HepG2 (cell line): ENCODE measurements around the gene NPAS2. TPM values are rescaled to one million over a fixed set of nuclear protein-coding genes. Genes with fewer than 3 reads are reported as not detected.

Source experiments
- ARID2 ChIP-seq: sonication (generic); formaldehyde crosslinking; IDR thresholded peaks from 2 replicates; pipeline ENCODE4 v1.8.1; 2022; ENCODE audit warnings: mild to moderate bottlenecking, missing genetic modification reagents, borderline replicate concordance
- ATAD3A ChIP-seq: sonication (generic); formaldehyde crosslinking; IDR thresholded peaks from 2 replicates; pipeline ENCODE4 v1.4.0; 2020; ENCODE audit warnings: missing genetic modification reagents
- EHMT2 ChIP-seq: fragments of 200-600 bp; sonication (generic); IDR thresholded peaks from 2 replicates; pipeline ENCODE4 v1.7.0; 2017; ENCODE audit warnings: antibody characterized with exemption, low read depth, low read length, borderline replicate concordance
- ISX ChIP-seq: sonication (generic); formaldehyde crosslinking; conservative IDR thresholded peaks from 2 replicates; pipeline ENCODE4 v1.5.0; 2020; ENCODE audit warnings: missing genetic modification reagents
- JUN ChIP-seq: sonication (generic); formaldehyde crosslinking; IDR thresholded peaks from 2 replicates; pipeline ENCODE4 v1.4.0; 2020; ENCODE audit warnings: mild to moderate bottlenecking, missing genetic modification reagents
- NBN ChIP-seq: fragments of 450-650 bp; conservative IDR thresholded peaks from 2 replicates; pipeline ENCODE4 v1.6.1; 2017
- NONO ChIP-seq, 2 experiments: fragments of 450-650 bp in 1 of 2; sonication (generic) in 1 of 2; formaldehyde crosslinking in 1 of 2; IDR thresholded peaks in 1 of 2; conservative IDR thresholded peaks in 1 of 2; 2 replicates each; pipeline versions ENCODE4 v1.6.1 to v1.8.0; 2017 to 2022; ENCODE audit warnings: mild to moderate bottlenecking in 1 of 2, missing genetic modification reagents in 1 of 2, moderate library complexity in 1 of 2
- SATB2 ChIP-seq: sonication (generic); formaldehyde crosslinking; IDR thresholded peaks from 2 replicates; pipeline ENCODE4 v1.5.0; 2020; ENCODE audit warnings: missing genetic modification reagents
- SRY ChIP-seq: sonication (generic); formaldehyde crosslinking; IDR thresholded peaks from 2 replicates; pipeline ENCODE4 v1.8.0; 2022; ENCODE audit warnings: mild to moderate bottlenecking, missing genetic modification reagents
- ZNF234 ChIP-seq: sonication (generic); formaldehyde crosslinking; conservative IDR thresholded peaks from 2 replicates; pipeline ENCODE4 v1.5.1; 2020; ENCODE audit warnings: mild to moderate bottlenecking, missing genetic modification reagents
- polyA plus RNA-seq, 8 experiments: library from polyadenylated mRNA; depleted of rRNA in 3 of 8; stranded (reverse) in 7 of 8; unstranded in 1 of 8; fragments of >200 nt; fragmentation: Illumina TruSeq in 4 of 8; extraction: Trizol in 4 of 8; gene quantifications; 2 replicates each; pipeline versions ENCODE4 v1.2.1 to v1.2.3, GENCODE V29; 2011 to 2016; ENCODE audit warnings: low read depth in 4 of 8, missing spikeins in 1 of 8, mixed read lengths in 1 of 8; ENCODE audit not compliant: insufficient read depth in 1 of 8
- total RNA-seq, 5 experiments: library from RNA; depleted of rRNA; stranded (reverse); fragments of >200 nt; fragmentation: Illumina TruSeq; extraction: Trizol; gene quantifications; 2 replicates each; pipeline ENCODE4 v1.2.3, GENCODE V29; 2016; ENCODE audit warnings: low read depth in 1 of 5
- TF ChIP-seq, protein P1 (sequence below): sonication (generic); formaldehyde crosslinking; IDR thresholded peaks from 2 replicates; pipeline ENCODE4 v1.8.0; 2022; ENCODE audit warnings: low read depth, missing genetic modification reagents
- TF ChIP-seq, protein P2 (sequence below): sonication (generic); formaldehyde crosslinking; IDR thresholded peaks from 2 replicates; pipeline ENCODE4 v1.9.0; 2021; ENCODE audit warnings: missing genetic modification reagents, borderline replicate concordance
- TF ChIP-seq, protein P3 (sequence below): sonication (generic); formaldehyde crosslinking; IDR thresholded peaks from 2 replicates; pipeline ENCODE4 v1.5.1; 2020; ENCODE audit warnings: missing genetic modification reagents, mild to moderate bottlenecking, borderline replicate concordance
- TF ChIP-seq, protein P4 (sequence below), 2 experiments: sonication (generic) in 1 of 2; formaldehyde crosslinking in 1 of 2; IDR thresholded peaks; 2 replicates each; pipeline versions ENCODE4 v1.6.1 to v1.9.0; 2014 to 2022; ENCODE audit warnings: antibody characterized with exemption in 1 of 2, borderline replicate concordance in 1 of 2, inconsistent platforms in 1 of 2, low read depth in 1 of 2, missing genetic modification reagents in 1 of 2
- TF ChIP-seq, protein P5 (sequence below): sonication (generic); formaldehyde crosslinking; IDR thresholded peaks from 2 replicates; pipeline ENCODE4 v1.8.1; 2023; ENCODE audit warnings: mild to moderate bottlenecking, missing genetic modification reagents

Gene NPAS2
- total and polyA plus RNA-seq, 2 of the 13 experiments (the other 11 are each of a cell fraction or from before 2014, with no cell fraction given): 14.8 to 37.5 TPM

DNA sequence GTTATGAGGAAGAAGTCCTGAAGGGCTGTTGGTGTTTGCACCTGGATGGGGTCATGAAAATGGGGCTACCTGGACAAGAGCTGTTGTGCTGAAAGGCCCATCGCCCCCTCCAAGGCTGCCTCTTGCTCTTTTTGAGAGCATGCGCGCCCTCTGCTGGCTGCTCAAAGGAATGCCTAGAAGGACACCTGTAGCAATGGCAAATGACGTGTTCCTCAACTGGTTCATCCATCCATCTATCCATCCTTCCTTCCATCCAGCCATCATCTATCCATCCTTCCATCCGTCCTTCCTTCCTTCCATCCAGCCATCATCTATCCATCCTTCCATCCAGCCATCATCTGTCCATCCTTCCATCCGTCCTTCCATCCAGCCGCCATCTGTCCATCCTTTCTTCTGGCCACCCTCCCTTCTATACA, 165.0 kb downstream of the NPAS2 start (continued):
- TF ChIP-seq, protein P1, sequence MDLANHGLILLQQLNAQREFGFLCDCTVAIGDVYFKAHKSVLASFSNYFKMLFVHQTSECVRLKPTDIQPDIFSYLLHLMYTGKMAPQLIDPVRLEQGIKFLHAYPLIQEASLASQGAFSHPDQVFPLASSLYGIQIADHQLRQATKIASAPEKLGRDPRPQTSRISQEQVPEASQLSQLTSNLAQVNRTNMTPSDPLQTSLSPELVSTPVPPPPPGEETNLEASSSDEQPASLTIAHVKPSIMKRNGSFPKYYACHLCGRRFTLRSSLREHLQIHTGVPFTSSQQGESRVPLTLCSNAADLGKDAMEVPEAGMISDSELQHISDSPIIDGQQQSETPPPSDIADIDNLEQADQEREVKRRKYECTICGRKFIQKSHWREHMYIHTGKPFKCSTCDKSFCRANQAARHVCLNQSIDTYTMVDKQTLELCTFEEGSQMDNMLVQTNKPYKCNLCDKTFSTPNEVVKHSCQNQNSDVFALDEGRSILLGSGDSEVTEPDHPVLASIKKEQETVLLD (CRISPR knock-in tag): no peak
- TF ChIP-seq NONO (IDR thresholded peaks at IDR 0.05) (peak; percentile 80; the same call in 1 of the 2 replicates), NONO (CRISPR knock-in tag; conservative IDR thresholded peaks at IDR 0.05) (no peak), ZNF234 (no peak), ARID2 (CRISPR knock-in tag) (no peak), JUN (CRISPR knock-in tag) (no peak), ISX (CRISPR knock-in tag) (no peak), ATAD3A (CRISPR knock-in tag) (no peak), NBN (0 out of 2 replicates have a peak, but pooled peaks have one; percentile 24), EHMT2 (no peak), SRY (CRISPR knock-in tag) (no peak), SATB2 (CRISPR knock-in tag) (no peak)
- TF ChIP-seq, protein P2, sequence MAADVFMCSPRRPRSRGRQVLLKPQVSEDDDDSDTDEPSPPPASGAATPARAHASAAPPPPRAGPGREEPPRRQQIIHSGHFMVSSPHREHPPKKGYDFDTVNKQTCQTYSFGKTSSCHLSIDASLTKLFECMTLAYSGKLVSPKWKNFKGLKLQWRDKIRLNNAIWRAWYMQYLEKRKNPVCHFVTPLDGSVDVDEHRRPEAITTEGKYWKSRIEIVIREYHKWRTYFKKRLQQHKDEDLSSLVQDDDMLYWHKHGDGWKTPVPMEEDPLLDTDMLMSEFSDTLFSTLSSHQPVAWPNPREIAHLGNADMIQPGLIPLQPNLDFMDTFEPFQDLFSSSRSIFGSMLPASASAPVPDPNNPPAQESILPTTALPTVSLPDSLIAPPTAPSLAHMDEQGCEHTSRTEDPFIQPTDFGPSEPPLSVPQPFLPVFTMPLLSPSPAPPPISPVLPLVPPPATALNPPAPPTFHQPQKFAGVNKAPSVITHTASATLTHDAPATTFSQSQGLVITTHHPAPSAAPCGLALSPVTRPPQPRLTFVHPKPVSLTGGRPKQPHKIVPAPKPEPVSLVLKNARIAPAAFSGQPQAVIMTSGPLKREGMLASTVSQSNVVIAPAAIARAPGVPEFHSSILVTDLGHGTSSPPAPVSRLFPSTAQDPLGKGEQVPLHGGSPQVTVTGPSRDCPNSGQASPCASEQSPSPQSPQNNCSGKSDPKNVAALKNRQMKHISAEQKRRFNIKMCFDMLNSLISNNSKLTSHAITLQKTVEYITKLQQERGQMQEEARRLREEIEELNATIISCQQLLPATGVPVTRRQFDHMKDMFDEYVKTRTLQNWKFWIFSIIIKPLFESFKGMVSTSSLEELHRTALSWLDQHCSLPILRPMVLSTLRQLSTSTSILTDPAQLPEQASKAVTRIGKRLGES (CRISPR knock-in tag): no peak
- TF ChIP-seq, protein P3, sequence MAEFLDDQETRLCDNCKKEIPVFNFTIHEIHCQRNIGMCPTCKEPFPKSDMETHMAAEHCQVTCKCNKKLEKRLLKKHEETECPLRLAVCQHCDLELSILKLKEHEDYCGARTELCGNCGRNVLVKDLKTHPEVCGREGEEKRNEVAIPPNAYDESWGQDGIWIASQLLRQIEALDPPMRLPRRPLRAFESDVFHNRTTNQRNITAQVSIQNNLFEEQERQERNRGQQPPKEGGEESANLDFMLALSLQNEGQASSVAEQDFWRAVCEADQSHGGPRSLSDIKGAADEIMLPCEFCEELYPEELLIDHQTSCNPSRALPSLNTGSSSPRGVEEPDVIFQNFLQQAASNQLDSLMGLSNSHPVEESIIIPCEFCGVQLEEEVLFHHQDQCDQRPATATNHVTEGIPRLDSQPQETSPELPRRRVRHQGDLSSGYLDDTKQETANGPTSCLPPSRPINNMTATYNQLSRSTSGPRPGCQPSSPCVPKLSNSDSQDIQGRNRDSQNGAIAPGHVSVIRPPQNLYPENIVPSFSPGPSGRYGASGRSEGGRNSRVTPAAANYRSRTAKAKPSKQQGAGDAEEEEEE: no peak
- TF ChIP-seq, protein P4, sequence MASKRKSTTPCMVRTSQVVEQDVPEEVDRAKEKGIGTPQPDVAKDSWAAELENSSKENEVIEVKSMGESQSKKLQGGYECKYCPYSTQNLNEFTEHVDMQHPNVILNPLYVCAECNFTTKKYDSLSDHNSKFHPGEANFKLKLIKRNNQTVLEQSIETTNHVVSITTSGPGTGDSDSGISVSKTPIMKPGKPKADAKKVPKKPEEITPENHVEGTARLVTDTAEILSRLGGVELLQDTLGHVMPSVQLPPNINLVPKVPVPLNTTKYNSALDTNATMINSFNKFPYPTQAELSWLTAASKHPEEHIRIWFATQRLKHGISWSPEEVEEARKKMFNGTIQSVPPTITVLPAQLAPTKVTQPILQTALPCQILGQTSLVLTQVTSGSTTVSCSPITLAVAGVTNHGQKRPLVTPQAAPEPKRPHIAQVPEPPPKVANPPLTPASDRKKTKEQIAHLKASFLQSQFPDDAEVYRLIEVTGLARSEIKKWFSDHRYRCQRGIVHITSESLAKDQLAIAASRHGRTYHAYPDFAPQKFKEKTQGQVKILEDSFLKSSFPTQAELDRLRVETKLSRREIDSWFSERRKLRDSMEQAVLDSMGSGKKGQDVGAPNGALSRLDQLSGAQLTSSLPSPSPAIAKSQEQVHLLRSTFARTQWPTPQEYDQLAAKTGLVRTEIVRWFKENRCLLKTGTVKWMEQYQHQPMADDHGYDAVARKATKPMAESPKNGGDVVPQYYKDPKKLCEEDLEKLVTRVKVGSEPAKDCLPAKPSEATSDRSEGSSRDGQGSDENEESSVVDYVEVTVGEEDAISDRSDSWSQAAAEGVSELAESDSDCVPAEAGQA (IDR thresholded peaks at IDR 0.05; ENCODE audit: low read depth): no peak
- TF ChIP-seq, protein P4 (CRISPR knock-in tag; IDR thresholded peaks at IDR 0.05; ENCODE audit: borderline replicate concordance): no peak
- TF ChIP-seq, protein P5, sequence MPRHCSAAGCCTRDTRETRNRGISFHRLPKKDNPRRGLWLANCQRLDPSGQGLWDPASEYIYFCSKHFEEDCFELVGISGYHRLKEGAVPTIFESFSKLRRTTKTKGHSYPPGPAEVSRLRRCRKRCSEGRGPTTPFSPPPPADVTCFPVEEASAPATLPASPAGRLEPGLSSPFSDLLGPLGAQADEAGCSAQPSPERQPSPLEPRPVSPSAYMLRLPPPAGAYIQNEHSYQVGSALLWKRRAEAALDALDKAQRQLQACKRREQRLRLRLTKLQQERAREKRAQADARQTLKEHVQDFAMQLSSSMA: no peak
